DND-41 (cell line): Measurements from ENCODE around the gene MTFMT.
A peak's percentile ranks its signal among the peaks of the same experiment; 100 is the strongest.

Experiments
- ATAC-seq: fragments of 200-7000 bp; cut with Tn5 transposase; 3 replicates; pipeline ENCODE4 v1.9.1; 2021; ENCODE audit warnings: low read depth; ENCODE audit not compliant: insufficient read depth
- DNase-seq: peaks from one replicate; pipeline ENCODE4 v3.0.0-alpha.2; 2020
- H2AFZ ChIP-seq: 2 replicates; pipeline ENCODE4 v1.6.0; 2012; ENCODE audit warnings: low read depth, low read length
- H3K27ac ChIP-seq: 2 replicates; pipeline ENCODE4 v1.5.1; 2012; ENCODE audit warnings: low read length, inconsistent platforms
- H3K27me3 ChIP-seq: fragments of 200-600 bp; sonication (generic); 2 replicates; pipeline ENCODE4 v1.6.0; 2012; ENCODE audit warnings: low read length, mild to moderate bottlenecking, inconsistent platforms; ENCODE audit not compliant: insufficient read depth, poor library complexity
- H3K36me3 ChIP-seq: 2 replicates; pipeline ENCODE4 v1.5.1; 2012; ENCODE audit warnings: low read length, inconsistent platforms; ENCODE audit not compliant: insufficient read depth
- H3K4me1 ChIP-seq: 2 replicates; pipeline ENCODE4 v1.5.1; 2012; ENCODE audit warnings: mild to moderate bottlenecking, low read length; ENCODE audit not compliant: insufficient read depth
- H3K4me2 ChIP-seq: 2 replicates; pipeline ENCODE4 v1.6.0; 2012; ENCODE audit warnings: mild to moderate bottlenecking, moderate library complexity, low read length, inconsistent platforms; ENCODE audit not compliant: insufficient read depth
- H3K4me3 ChIP-seq, 2 experiments: fragments of 200-600 bp in 1 of 2; shearing (Covaris generic) in 1 of 2; 2 replicates each; pipeline ENCODE4 v1.5.1; 2012 to 2016; ENCODE audit warnings: inconsistent platforms in 2 of 2, low read length in 2 of 2, mild to moderate bottlenecking in 2 of 2, low read depth in 1 of 2, moderate library complexity in 1 of 2
- H3K79me2 ChIP-seq: 2 replicates; pipeline ENCODE4 v1.6.0; 2012; ENCODE audit warnings: low read length, inconsistent platforms; ENCODE audit not compliant: insufficient read depth
- H3K9ac ChIP-seq: 2 replicates; pipeline ENCODE4 v1.6.0; 2012; ENCODE audit warnings: low read depth, mild to moderate bottlenecking, inconsistent platforms, low read length, moderate library complexity
- H3K9me3 ChIP-seq: 2 replicates; pipeline ENCODE4 v1.5.1; 2012; ENCODE audit warnings: low read length, moderate library complexity, mild to moderate bottlenecking, inconsistent platforms; ENCODE audit not compliant: insufficient read depth, severe bottlenecking
- H4K20me1 ChIP-seq: 2 replicates; pipeline ENCODE4 v1.6.0; 2012; ENCODE audit warnings: low read length; ENCODE audit not compliant: insufficient read depth
- EZH2 ChIP-seq: IDR thresholded peaks from 3 replicates; pipeline ENCODE4 v1.6.1; 2012; ENCODE audit warnings: borderline replicate concordance, low read depth, mild to moderate bottlenecking, moderate library complexity, low read length, inconsistent platforms; ENCODE audit not compliant: severe bottlenecking
- TF ChIP-seq, protein P1 (sequence below): IDR thresholded peaks from 2 replicates; pipeline ENCODE4 v1.5.1; 2012; ENCODE audit warnings: borderline replicate concordance, low read length, moderate library complexity, mild to moderate bottlenecking; ENCODE audit not compliant: poor library complexity, severe bottlenecking; ENCODE audit errors: extremely low read depth

Gene MTFMT

GRCh38 chr15:65056868-65057548, 27.6 kb upstream of the MTFMT start:
- H3K4me1 ChIP-seq: peaks cover 22% of the 10 kb centered on the region
- H3K79me2 ChIP-seq: no peaks in the 10 kb centered on the region
- H3K9me3 ChIP-seq: no peaks in the 10 kb centered on the region
- no peaks in the 10 kb centered on the region for H4K20me1 ChIP-seq
- no peak for ATAC-seq
- DNase-seq: no peak
- H3K36me3 ChIP-seq: no peaks in the 10 kb centered on the region
- no peaks in the 10 kb centered on the region for H3K27me3 ChIP-seq
- TF ChIP-seq, protein P1, sequence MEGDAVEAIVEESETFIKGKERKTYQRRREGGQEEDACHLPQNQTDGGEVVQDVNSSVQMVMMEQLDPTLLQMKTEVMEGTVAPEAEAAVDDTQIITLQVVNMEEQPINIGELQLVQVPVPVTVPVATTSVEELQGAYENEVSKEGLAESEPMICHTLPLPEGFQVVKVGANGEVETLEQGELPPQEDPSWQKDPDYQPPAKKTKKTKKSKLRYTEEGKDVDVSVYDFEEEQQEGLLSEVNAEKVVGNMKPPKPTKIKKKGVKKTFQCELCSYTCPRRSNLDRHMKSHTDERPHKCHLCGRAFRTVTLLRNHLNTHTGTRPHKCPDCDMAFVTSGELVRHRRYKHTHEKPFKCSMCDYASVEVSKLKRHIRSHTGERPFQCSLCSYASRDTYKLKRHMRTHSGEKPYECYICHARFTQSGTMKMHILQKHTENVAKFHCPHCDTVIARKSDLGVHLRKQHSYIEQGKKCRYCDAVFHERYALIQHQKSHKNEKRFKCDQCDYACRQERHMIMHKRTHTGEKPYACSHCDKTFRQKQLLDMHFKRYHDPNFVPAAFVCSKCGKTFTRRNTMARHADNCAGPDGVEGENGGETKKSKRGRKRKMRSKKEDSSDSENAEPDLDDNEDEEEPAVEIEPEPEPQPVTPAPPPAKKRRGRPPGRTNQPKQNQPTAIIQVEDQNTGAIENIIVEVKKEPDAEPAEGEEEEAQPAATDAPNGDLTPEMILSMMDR: no peak
- no peak for TF ChIP-seq EZH2
- no peak overlapping the region for H3K9ac ChIP-seq
- H3K27ac ChIP-seq: no peak overlapping the region
- no peak overlapping the region for H3K4me3 ChIP-seq
- no peak overlapping the region for H2AFZ ChIP-seq
- H3K4me2 ChIP-seq: no peak overlapping the region

DNA sequence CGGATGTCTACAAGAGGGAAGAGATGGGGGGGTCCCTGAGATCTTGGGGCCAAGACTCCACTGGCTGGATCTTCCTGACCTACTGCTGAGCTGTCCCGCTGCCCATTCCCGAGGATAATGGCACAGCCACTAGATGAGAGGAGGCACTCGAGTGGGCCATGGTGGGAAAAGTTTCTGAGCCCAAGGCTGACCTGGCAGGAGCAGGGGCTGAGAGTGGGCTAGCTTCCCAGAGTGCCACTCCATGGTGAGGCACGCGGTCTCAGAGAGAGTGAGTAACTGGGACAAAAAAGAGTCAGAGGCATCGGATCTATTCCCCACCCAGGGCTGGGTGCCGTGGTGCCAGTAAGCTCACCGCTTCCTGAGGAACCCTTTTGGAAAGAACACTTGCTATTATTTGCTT, 26.7 kb upstream of the MTFMT start:
- no peaks in the 10 kb centered on the region for H3K79me2 ChIP-seq
- no peak for ATAC-seq
- DNase-seq: no peak
- no peaks in the 10 kb centered on the region for H3K36me3 ChIP-seq
- no peak overlapping the region for H3K9ac ChIP-seq
- TF ChIP-seq, protein P1: no peak
- no peak for TF ChIP-seq EZH2
- H3K4me1 ChIP-seq: peaks cover 22% of the 10 kb centered on the region
- H4K20me1 ChIP-seq: no peaks in the 10 kb centered on the region
- no peaks in the 10 kb centered on the region for H3K27me3 ChIP-seq
- no peak overlapping the region for H3K4me3 ChIP-seq
- H3K9me3 ChIP-seq: no peaks in the 10 kb centered on the region
- H3K4me2 ChIP-seq: no peak overlapping the region
- H2AFZ ChIP-seq: no peak overlapping the region
- H3K27ac ChIP-seq: peak overlapping the region; percentile 33; the same call in 1 of the 2 replicates

- TF ChIP-seq EZH2: no peak
- TF ChIP-seq, protein P1: no peak
- no peaks in the 10 kb centered on the region for H4K20me1 ChIP-seq
- H3K4me1 ChIP-seq: peaks cover 22% of the 10 kb centered on the region
- H3K4me2 ChIP-seq: no peak overlapping the region
- ATAC-seq (peak; percentile 94), DNase-seq (peak; percentile 72)
- no peaks in the 10 kb centered on the region for H3K27me3 ChIP-seq
- no peak overlapping the region for H3K4me3 ChIP-seq
- H3K27ac ChIP-seq: peak overlapping the region; percentile 33; the same call in 1 of the 2 replicates
- H3K9me3 ChIP-seq: no peaks in the 10 kb centered on the region
- no peaks in the 10 kb centered on the region for H3K36me3 ChIP-seq
- no peaks in the 10 kb centered on the region for H3K79me2 ChIP-seq
- no peak overlapping the region for H2AFZ ChIP-seq
- no peak overlapping the region for H3K9ac ChIP-seq
Observed at GRCh38 chr15:65055201-65055870, 25.9 kb upstream of the MTFMT start.
